Activated CD8-positive, alpha-beta memory T cell treated with anti-CD3 and anti-CD28 coated beads, Interleukin-2, amount 50 U/mL, for 24 hours (primary cell): ENCODE measurements around the gene DCLK1.

Source experiments
- DNase-seq: peaks from one replicate; pipeline ENCODE4 v3.0.0-alpha.2; 2020; ENCODE audit errors: extremely low read depth

Gene DCLK1

DNA sequence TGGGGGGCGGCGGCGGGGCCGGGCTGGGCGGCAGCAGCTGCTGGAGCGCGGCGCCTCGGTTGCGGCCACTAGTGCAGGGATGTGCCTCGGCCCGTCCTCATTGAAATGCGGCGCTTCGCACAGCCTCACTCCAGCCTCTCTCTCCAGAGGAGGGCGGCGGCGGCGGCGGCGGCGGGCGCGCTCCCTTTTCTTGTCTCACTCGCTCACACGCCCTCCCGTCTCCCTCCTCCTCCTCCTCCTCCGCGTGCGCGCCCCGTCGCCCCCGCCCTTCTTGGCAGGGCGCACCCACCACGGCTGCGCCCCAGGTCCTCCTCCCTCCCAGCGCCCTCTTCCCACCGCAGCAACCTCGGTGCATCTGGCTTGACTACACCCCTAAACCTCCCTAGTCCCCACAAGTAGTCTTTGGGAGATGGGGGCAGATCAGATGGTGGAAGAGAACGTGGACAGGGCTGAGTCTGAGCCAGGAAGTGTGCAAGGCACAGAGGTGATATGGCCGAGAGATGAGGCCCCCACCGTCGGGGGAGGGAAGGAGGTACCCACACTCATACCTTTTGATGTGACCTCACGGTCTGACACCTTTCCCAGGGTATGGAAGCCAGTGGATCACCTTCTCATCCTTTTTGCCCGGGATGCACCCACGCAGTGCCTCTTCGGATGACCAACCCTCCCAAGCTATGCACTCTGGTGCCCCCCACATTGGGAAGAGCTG lies at the start of gene DCLK1:
Gene DCLK1, minus strand, starts transcription at position 161 of the 709 bp plus-strand sequence.
- DNase-seq = no peak

DNA sequence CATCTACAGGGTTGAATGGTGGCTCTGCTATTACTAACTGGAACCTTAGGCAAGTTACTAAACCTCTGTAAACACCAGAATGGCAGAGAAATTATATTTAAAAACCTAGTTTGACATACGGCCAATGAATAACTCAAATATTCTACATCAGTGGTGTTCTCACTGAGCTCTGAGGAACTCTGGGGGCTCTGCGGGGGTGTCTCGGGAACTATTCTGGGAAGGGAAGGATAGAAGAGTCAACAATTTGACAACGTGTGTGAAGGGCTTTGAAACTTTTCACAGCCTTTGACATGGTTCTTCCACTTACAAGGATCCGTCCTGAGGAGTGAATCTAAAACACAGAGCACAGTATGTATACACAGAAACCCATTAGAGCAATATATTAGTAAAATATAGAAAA lies 44.4 kb upstream of the DCLK1 start:
- no peak for DNase-seq

DNA sequence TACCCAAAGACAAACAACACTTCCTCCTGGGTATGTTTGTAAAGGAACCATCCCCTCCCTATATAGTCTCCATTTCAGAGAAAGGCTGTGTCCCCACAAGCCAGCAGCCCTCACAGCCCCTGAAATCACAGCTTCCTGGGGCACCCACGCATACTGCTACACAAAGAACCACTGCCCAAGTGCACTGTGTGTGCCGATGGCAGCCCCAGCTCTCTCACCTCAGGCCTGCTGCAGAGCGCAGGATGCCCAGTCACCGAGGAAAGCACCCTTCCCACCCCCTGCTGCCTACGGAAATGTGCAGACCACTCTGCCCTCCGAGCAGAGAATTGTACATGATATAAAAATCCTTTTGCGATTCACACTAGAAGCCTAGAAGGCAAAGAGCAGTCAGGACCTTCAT lies 43.7 kb upstream of the DCLK1 start:
- no peak for DNase-seq

DNA sequence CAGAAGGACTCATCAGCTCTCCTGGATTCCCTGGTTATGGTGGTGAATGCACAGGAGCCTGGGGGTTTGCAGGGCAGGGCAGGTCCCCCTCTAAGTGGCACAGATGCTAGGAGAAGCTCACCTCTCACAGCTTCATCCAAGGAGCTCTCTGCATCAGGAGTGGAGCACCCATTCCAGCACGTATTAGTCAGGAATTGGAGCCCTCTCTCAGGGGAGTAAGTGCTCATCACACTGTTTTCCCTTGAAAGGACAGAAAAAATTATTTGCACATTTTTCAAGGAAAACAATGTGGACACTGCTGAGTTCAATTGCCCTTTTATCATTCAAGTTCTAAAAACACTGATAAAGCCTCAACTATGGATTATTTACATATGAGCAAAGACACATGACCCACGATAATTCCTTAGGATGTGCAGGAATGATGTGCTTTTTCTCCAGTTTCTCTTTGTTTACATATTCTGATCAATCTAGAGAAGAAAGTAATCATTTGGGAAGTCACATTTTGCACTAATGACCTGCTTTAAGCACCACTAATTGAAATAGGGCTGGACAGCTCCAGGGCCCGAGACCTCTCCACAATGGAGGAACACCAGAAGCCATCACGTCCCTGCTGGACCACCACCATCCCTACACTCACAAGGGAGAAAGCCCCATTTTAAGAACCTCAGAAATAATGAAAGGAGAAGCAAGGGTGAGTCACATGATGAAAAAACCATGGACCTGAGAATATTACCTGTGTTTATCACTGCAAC lies 42.6 kb upstream of the DCLK1 start:
- no peak for DNase-seq

DNA sequence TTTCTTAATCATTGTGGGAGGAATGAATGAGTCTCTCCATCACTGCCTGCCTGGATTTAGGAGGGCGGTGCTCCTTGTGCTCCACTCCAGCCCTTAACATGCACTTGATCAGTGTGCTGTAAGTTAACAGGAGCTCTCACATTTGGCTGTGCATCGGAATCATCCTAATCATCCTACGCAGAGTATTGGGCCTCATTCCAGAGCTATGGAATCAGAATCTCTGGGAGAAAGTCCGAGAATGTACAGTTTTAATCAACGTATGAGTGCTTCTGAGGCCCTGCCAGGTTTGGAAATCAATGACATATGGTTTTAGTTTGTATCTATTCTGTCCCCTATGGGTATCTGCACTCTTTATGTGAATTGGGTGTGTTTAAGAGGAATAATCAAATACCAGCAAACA lies 34.9 kb upstream of the DCLK1 start:
- no peak for DNase-seq

DNA sequence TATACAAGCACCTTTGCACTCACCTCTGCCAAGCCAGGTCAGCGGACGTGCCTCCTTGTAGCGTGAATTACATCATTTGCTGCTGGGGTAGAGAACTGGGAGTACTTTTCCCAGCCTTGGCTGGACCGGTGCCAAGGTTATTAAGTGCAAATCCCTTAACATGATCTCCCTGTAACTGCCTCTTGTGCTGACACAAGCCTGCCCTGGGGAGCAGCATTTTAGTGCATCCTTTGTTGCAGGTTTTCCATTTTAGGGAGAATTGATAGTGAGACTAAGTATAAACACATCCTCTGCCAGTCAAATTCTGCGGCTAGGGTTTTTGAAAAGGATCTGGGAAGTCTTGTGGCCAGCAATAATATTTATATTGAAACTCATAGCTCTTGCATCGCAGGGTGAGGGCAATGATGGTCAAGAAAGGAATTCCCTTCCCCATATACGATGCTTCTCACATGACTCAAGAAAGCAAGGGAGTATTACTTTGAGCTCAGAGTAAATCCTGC lies 32.7 kb upstream of the DCLK1 start:
- no peak for DNase-seq

DNA sequence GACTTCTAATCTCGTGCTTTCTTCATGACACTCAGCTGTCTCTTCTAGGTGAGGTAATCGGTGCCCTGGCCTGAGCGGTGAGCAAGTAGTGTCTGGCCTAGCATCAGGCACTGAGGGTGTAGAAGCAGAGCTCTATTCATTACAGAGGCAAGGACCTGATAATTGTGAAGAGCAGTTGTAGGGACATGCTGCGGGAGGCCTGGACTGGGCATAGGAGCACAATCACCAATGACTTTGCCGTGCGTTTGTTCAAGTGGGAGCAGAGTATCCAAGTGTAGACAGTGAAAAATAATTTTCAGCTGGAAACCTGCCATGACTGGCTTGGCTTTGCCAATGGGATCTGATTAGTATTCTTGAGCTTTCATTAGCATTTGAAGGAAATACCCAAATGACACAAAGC lies 32.1 kb upstream of the DCLK1 start:
- DNase-seq = no peak

DNA sequence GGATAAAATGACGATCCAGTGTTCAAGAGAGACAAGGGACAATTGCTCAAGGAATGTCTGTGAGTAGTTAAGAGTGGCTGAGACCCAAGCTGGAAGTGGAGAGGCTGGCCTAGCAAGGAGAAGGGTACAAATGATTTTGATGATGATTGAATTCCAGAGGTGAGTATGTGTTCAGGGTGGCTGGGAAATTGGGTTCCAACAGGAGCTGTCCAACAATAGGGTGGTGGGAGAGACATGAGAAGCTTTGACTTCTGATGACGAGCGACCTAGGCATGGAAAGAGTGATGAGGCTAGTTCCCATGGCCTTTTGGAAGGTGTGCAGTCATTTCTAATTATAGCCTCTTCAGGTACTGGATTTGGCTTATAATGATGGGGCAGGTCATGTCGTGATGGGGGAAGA lies 29.1 kb upstream of the DCLK1 start:
- no peak for DNase-seq

DNA sequence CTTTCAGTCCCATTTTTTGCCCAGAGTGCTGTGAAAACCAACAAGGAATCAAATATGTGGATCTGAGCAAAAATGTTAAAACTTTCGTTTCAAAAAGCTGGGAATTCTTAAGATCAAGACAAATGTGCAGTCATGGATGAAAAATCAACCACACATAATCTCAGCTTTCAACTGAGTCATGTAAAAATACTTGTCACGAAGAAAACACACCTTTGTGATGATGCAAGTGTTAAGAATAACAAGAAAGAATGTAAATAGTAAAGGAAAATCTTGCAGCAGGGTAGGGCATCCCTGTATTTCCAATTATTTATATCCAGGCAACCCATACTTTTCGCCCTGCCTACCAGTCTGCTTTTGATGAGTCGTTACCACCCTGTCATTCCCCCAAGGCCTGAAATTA lies 27.4 kb upstream of the DCLK1 start:
- no peak for DNase-seq

DNA sequence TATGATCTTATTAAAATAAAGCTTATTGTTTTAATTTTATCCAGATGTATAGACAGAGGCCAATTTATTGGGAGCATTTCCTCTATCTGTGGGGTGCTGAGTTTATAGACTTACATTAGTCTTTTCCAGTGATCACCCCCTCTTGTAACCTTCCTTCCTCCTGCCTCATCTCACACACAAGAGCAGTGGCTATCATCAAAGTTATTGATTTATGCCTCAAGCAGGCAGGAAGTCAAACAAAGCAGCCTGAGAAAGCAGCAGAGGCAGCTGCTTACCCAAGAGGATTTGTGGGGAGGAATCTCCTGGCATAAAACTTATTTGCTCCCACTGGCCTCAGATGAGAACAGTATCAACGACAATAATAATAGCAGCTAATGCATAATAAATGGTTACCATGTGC lies 26.3 kb upstream of the DCLK1 start:
- no peak for DNase-seq

DNA sequence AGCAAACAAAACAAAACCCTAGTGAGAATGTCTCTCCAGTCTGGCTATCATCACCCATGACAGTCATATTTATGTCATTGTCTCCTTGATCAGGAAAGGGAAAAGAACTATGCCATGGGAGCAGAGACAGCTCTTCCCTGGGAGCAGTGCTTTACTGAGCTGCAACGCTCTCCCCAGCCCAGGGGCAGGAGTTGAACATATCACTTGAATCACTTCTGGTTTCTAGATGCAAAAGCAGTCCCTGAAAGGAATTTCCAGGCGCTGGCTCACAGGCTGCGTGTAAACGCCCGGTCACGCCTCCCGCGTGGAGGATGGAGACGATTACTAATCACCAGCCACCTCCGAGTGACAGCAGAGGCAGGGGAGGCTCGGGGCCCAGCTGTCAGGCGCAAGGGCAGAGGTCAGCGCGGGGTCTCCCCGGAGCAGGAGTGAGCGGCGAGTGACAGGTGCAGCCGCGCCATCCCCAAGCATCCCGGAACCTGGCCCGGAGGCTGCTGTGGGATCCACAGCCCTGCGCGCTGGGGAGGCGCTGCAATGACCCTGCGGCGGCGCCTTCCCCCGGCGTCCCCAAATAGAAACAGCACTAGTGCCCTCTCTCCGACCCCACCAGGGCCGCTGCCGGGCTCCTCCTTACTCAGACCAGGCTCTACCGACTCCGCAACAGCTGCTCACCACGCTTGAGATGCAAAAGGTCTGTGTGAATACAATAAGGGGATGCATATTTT lies 23.5 kb upstream of the DCLK1 start:
- DNase-seq = no peak

DNA sequence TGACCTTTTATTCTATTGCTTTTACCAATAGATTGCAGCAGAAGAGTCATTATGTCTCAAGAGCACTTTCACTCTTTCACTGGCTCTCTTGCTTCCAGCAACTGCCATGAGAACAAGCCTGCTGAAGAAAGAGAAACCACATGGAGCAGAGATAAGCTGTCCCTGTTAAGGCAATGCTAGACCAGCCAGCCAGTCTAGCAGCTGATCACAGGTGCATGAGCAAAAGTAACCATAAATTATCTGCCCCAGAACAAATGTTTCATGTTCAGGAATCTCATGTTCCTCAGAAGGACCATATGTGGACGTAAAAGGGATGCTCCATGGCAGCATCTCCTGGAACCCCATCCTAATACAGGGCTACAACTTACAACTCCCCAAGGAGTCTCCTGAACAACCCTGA lies 20.4 kb upstream of the DCLK1 start:
- DNase-seq = no peak

DNA sequence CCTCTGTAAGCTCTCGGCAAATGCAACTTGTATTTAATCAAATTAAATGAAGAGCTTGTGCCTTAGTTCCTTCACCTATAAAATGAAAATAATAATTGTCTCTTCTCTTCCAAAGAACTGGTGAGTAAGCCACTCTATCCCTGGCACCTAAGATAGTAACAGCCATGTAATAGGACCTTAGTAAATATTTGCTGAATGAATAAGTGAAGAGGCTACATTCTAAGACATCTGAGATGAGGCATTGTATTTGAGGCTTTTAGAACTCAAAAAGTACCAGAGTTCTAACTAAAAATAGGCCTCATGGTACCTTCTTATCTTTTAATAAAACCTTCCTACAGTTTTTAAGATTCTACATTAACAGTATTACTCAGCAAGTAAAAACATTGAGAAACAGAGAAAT lies 17.3 kb upstream of the DCLK1 start:
- DNase-seq = no peak

DNA sequence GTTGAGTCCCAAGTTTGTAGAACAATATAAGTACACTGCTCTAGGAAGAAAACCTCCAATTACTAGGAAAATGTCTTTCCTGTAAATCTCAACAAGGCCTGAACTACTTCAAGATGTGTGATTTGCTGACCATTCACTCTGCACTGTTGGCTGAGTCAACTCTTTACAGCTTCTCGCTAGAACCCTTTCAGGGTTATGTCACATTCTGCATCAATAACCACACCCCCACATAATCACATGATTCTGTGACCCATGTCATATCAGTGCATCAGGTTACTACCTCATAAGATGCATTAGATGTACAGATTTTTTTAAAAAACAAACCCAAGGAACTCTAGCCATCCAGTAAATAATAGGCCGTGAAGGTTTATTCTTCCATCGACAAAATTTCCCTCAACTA lies 16.1 kb upstream of the DCLK1 start:
- DNase-seq = no peak

DNA sequence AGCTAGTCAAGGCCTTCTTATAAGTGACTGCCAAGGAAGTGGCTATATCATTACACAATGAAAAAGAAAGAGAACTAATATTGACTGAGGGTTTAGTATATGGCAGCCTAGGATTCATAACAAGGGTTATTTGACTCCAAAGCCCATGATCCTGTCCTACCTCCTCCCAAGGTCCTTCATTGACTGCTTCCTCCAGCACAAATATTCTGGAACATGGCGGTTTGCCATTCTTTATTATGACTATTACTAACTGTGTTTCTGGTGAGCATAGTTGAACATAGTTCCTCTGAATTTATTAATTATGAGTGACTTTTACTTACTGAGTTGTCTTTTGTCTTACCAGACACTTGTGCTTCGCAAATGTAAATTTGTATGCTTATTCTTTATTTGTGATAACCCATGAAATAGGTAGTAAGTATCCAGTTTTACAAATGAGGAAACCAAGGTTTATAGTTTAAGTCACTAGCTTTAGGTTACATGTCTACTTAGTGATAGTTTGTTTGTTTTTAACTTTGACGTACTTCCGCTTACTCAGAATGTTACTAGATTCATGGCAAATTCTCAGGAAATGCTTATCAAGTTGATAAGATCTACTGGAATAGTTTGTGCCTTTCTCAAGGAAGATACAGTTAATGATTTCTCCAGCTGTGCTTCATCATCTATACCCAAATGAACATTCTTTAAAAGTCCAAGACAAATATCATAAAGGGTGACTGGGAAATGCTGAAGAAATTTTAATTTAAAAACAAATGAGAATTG lies 15.5 kb upstream of the DCLK1 start:
- no peak for DNase-seq

DNA sequence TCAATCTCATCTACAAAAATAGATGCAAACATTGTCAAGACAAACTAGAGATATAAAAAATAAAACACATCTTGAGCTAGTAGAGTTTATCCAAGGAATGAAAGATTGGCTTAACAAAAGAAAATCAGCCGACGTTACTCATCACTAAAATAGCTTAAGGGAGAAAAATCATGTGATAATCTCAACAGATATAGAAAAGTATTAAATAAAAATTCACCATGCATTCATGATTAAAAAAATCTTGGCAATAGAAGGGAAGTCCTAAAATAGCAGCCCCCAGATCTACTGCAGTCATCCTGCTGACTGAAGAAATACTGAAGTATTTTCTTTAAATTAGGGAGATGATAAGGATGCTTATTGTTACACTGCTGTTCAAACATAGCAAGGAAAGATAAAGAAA lies 12.6 kb upstream of the DCLK1 start:
- DNase-seq = no peak

DNA sequence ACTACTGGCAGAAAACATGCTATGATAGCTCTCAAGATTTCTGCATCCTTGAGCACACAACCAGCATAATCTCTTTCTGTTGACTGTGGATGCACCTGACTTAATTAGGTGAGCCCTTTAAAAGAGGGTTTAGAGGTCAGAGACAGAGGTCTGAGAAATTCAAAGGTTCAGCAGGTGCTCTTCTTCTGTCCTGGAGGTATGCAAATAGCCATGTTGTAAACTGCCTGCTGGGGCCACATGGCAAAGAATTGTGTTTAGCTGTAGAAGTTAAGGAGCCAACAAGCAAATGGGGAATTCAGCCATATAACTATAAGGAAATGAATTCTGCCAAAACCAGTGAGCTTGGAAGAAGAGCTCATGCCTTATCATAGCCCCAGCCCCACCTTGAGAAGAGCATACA lies 11.6 kb upstream of the DCLK1 start:
- DNase-seq = no peak

DNA sequence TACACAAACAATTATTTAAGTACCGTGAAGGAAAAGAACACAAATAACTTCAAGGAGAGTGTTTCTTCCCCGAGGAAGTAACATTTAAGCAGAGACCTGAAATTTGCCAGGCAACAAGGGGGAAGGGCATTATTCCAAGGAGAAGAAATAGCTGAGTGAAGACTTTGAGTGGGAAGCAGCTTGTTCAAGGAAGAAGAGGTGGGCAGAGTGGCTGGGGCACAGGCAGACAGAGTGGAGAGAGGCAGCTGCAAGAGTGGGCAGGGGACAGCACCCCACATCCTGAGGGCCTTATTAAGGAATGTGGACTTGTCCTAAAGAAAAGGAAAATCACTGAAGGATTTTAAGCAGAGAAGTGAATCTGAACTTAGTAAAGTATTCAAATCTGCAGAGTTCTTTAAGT lies 4.7 kb upstream of the DCLK1 start:
- DNase-seq = no peak

DNA sequence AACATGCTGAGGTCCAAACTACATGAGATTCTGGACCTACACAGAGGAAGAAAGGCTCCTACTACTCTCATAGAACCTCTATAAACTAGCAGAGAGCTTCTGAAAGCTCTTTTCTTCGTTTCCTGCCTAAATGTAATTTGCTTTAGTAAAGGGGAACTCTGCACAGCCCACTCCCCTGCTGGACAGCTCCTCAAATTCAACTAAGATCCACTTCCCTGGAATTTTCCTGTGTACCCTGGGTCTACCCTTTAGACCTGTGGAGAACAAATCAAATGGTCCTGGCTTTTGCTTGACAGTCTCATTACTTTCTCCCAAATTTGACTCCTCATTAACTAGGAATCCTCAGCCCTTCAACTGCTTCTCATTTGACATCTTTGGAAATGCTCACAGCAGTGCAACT lies 3.5 kb upstream of the DCLK1 start:
- no peak for DNase-seq

DNA sequence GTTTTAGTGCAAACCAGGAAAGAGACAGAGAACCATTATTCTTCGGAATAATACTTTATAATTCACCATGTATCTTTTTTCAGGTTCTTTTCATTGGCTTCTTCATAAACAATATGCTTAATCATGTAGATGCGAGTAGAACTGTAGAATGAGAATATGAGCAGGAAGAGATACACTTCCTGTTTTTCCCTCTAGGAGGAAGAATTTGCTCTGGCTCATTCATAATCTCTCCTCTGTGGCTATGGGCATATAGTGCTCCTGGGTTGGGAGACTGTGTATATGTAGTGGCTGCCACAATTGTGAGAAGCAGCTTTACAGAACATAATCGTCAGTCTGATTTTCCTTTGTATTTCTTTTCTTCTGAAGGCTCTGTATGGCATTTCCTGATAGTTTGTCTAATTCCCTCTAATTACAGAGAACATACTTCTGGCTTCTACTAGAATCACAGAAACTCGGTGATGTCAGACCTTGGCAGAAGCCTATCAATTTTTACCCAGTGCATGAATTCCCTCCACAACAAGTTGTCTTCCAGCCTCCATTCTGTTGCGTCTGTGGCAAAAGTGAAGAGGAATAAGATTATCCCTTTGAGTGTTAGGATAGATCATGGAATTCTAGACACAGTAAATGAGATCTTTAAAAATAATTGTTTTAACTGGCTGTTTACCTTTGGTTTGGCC lies 2.9 kb upstream of the DCLK1 start:
- DNase-seq = no peak

DNA sequence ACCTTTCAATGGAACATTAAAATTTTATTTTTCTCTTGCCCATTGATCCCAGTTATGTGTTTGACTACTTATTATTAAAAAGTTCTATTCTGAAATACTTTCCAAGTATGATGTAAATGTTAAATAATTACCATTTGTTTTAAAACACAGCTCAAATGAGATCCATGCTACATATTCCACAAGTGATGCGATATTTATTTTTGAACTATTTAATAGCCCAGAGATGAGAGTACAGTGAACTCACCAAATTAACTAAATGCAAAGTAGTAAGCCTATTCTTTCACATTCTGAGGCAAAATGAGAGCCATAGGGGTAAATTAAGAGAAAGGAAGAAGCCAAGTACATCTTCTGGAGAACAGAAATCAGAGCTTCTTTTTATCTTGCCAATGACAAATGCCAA lies 1.2 kb upstream of the DCLK1 start:
- no peak for DNase-seq

DNA sequence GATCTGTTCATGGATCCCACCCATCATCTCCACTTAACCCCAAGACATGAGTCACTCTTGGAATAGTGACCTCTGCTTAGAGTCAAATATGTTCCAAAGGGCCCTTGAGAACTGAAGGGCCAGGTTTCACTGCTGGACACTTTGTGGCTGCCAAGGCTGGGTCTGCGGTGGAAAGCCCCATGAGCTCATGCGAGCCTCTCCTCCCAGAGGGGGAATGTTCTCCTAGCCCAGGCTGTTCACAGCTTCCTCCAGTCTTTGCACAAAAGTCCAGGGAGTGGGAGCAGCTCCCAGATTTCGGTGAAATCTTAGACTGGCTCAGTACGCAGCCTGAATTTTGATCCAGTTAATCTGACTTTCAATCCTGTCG lies 732 bp upstream of the DCLK1 start:
- DNase-seq = no peak
